BLaER1 treated with 17β-estradiol and CSF1 and Interleukin-3, amounts not matched to agents 10 nM and 100 nM (cell line): ENCODE data around the gene DIPK1A.

Experiments
- H3K27ac ChIP-seq, 11 experiments: shearing (Covaris generic); formaldehyde crosslinking; 2 replicates each; pipeline ENCODE4 v1.8.1; 2022
- H3K27me3 ChIP-seq, 11 experiments: shearing (Covaris generic); formaldehyde crosslinking; 2 replicates each; pipeline ENCODE4 v1.8.1; 2022
- H3K36me3 ChIP-seq, 11 experiments: shearing (Covaris generic); formaldehyde crosslinking; 2 replicates each; pipeline ENCODE4 v1.8.1; 2022
- H3K4me1 ChIP-seq, 10 experiments: shearing (Covaris generic); formaldehyde crosslinking; 2 replicates each; pipeline ENCODE4 v1.8.1; 2022
- H3K4me2 ChIP-seq, 11 experiments: shearing (Covaris generic); formaldehyde crosslinking; 2 replicates each; pipeline ENCODE4 v1.8.1; 2022
- H3K4me3 ChIP-seq, 10 experiments: shearing (Covaris generic); formaldehyde crosslinking; 2 replicates each; pipeline ENCODE4 v1.8.1; 2022
- H3K9ac ChIP-seq, 11 experiments: shearing (Covaris generic); formaldehyde crosslinking; 2 replicates each; pipeline ENCODE4 v1.8.1; 2022
- H3K9me3 ChIP-seq, 11 experiments: shearing (Covaris generic); formaldehyde crosslinking; replicated peaks in 1 of 11; 2 replicates each; pipeline ENCODE4 v1.8.1; 2022
- H4K20me1 ChIP-seq, 11 experiments: shearing (Covaris generic); formaldehyde crosslinking; 2 replicates each; pipeline ENCODE4 v1.8.1; 2022
- Cebpa-rat ChIP-seq, 11 experiments: shearing (Covaris generic); IDR thresholded peaks; 2 replicates each; pipeline ENCODE4 v1.8.1; 2022

Gene DIPK1A

DNA sequence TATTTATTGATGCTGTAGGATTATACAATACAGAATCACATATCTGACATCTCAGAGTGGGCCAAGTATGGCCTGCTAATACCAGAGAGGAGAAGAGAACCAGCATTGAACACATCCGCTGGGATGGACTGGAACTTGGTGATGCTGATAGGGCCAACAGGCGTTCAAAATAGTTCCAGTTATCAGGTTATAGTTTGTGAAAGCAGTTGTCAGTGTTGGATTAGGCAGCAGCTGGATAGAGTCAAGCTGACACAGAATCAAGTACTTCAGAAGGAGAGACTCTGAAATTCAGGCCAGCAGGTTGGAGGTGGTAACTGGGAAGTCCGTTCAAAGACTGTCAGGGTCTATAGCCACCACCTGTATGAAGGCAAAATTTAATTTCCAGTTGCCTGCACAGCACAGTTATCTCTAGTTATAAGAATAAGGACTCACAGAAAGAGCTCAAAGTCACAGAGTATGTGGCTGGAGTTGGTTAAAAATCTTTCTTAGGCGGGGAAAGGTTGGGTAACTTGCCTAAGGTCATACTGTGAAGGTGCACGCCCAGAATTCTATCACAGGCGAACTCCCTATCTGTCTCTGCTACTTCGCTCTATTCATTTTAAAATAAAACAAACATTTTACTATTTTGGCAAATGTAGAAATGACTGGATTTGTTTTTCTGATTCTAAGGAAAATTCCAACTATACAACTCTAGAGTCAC, 9.9 kb upstream of the DIPK1A start:
- Histone ChIP-seq H3K4me1 (peaks cover 47 to 68% (median 53%) of the 10 kb centered on the region in 10 experiments), H4K20me1 (0 out of 22 replicates have a peak, but pooled peaks cover 0 to 6% (median 0%) of the 10 kb centered on the region in 11 experiments), H3K4me2 (no peak overlapping the region), H3K27ac (no peak overlapping the region), H3K36me3 (no peaks in the 10 kb centered on the region), H3K9ac (no peak overlapping the region), H3K27me3 (no peaks in the 10 kb centered on the region), H3K4me3 (no peak overlapping the region), H3K9me3 (0 out of 22 replicates have a peak, but pooled peaks cover 0 to 8% (median 0%) of the 10 kb centered on the region in 11 experiments)
- TF ChIP-seq Cebpa-rat (IDR thresholded peaks at IDR 0.05), result no peak

DNA sequence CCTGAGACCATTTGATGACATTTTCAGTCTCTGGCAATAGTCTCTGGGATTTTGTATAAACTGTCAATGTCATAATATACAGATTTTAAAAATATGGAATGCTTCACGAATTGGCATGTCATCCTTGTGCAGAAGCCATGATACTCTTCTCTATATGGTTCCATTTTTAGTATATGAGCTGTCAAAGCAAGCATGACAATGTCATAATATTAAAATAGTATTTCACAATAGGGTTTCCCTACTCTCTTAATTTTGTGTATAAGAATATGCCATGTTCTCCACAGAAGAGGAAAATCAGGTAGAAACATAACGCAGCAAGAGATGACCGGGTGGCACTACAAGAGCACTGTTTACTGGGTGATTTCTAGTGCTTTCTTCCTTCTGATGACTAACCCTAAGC, 8.3 kb upstream of the DIPK1A start:
- Histone ChIP-seq H4K20me1 (0 out of 22 replicates have a peak, but pooled peaks cover 0 to 6% (median 0%) of the 10 kb centered on the region in 11 experiments), H3K4me1 (peaks cover 37 to 61% (median 45%) of the 10 kb centered on the region in 10 experiments), H3K4me2 (peak overlapping the region in 5 of 11 experiments; percentile 8 to 40 (median 21); a peak in 5 of 22 replicates), H3K9me3 (no peaks in the 10 kb centered on the region), H3K36me3 (no peaks in the 10 kb centered on the region), H3K27ac (no peak overlapping the region), H3K4me3 (no peak overlapping the region), H3K27me3 (peaks cover 0 to 4% (median 0%) of the 10 kb centered on the region in 11 experiments; a peak in 1 of 22 replicates), H3K9ac (no peak overlapping the region)
- no peak for TF ChIP-seq Cebpa-rat (IDR thresholded peaks at IDR 0.05)

GRCh38 chr1:92968138-92969032, 7.1 kb upstream of the DIPK1A start:
- Histone ChIP-seq H3K9ac (peak overlapping the region in 1 of 11 experiments; percentile 36; a peak in 1 of 22 replicates), H3K4me1 (peaks cover 34 to 57% (median 40%) of the 10 kb centered on the region in 10 experiments), H4K20me1 (0 out of 22 replicates have a peak, but pooled peaks cover 0 to 6% (median 0%) of the 10 kb centered on the region in 11 experiments), H3K27ac (no peak overlapping the region), H3K4me2 (peak overlapping the region; percentile 37 to 65 (median 50); a peak in 21 of 22 replicates), H3K9me3 (no peaks in the 10 kb centered on the region), H3K4me3 (no peak overlapping the region), H3K36me3 (no peaks in the 10 kb centered on the region), H3K27me3 (peaks cover 0 to 4% (median 0%) of the 10 kb centered on the region in 11 experiments; a peak in 1 of 22 replicates)
- TF ChIP-seq Cebpa-rat (IDR thresholded peaks at IDR 0.05), result no peak

DNA sequence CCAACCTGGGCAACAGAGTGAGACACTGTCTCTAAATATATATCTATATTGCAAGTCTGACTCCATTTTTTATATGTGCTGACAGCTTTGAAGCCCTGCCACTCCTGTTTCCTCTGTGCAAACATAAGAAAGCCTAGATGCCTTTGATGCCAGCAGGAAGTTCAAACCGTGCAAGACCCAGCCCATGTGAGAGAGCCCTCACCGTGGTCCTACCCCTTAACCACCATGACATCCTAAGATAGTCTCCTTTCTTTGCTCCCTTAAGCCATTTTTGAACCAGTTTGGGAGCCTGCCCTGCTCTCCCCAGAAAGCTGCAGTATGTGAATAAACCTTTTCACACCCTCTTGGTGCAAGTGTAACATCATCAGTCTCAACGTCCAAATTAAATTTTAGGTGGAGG, 3.7 kb upstream of the DIPK1A start:
- TF ChIP-seq Cebpa-rat (IDR thresholded peaks at IDR 0.05), result no peak
- H3K9ac ChIP-seq, result no peak overlapping the region
- H3K4me3 ChIP-seq, result no peak overlapping the region
- no peaks in the 10 kb centered on the region for H3K36me3 ChIP-seq
- H4K20me1 ChIP-seq, result 0 out of 22 replicates have a peak, but pooled peaks cover 0 to 6% (median 0%) of the 10 kb centered on the region in 11 experiments
- peak overlapping the region in 9 of 11 experiments; percentile 1 to 59 (median 42); a peak in 16 of 22 replicates for H3K4me2 ChIP-seq
- peaks cover 0 to 4% (median 0%) of the 10 kb centered on the region in 11 experiments; a peak in 1 of 22 replicates for H3K27me3 ChIP-seq
- no peak overlapping the region for H3K27ac ChIP-seq
- H3K9me3 ChIP-seq, result no peaks in the 10 kb centered on the region
- peaks cover 34 to 55% (median 42%) of the 10 kb centered on the region in 10 experiments for H3K4me1 ChIP-seq

GRCh38 chr1:92964316-92964715, 3.1 kb upstream of the DIPK1A start:
- peak overlapping the region; percentile 1 to 59 (median 39); a peak in 12 of 22 replicates for H3K4me2 ChIP-seq
- H4K20me1 ChIP-seq, result 0 out of 22 replicates have a peak, but pooled peaks cover 0 to 6% (median 0%) of the 10 kb centered on the region in 11 experiments
- TF ChIP-seq Cebpa-rat (IDR thresholded peaks at IDR 0.05), result no peak
- no peak overlapping the region for H3K4me3 ChIP-seq
- no peaks in the 10 kb centered on the region for H3K36me3 ChIP-seq
- H3K9ac ChIP-seq, result no peak overlapping the region
- peaks cover 0 to 4% (median 0%) of the 10 kb centered on the region in 11 experiments; a peak in 1 of 22 replicates for H3K27me3 ChIP-seq
- no peak overlapping the region for H3K27ac ChIP-seq
- H3K9me3 ChIP-seq, result no peaks in the 10 kb centered on the region
- peaks cover 34 to 52% (median 41%) of the 10 kb centered on the region in 10 experiments for H3K4me1 ChIP-seq

DNA sequence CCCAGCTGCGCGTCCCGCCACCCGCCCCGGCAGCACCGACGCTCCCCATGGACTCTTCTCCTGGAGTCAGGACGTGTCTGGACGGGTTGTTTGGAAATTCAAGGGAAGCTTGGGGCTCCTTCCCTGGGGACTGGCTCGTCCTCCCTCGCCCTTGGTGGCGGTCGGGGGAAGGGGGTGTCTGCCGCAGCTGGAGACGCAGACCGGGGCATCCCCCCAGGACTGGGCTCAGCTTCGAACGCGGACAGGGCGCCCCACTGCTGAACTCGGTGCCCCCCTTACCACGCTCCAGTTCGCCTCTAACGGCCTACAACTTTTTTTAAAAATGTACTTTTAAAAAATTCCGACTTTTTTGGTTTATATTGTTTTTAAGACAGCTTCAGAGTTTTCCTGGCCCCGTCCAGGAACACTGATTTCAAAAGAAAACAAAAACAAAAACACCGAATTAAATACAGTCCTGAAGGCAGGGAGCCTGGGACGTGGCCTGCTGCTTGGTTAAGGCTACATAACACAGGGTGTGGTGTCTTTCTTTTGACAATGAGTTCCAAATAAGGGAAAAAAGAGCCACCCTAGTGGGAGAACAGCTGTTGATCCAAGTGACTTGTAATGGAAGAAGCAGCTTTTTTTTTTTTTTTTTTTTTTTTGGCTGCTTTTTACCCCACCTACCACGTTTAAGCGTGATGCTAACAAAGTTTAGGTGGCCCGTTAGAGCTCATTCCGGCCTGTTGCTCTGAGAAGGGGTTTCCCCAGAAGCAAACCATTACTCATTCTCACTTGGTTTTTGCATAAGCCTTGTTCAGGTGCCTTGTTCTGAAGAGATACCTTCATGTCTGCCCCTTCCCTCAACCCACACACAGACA, 862 bp upstream of the DIPK1A start:
- Histone ChIP-seq H4K20me1 (0 out of 22 replicates have a peak, but pooled peaks cover 0 to 4% (median 0%) of the 10 kb centered on the region in 11 experiments), H3K4me1 (peaks cover 24 to 35% (median 31%) of the 10 kb centered on the region in 10 experiments), H3K9me3 (no peaks in the 10 kb centered on the region), H3K4me3 (peak overlapping the region; percentile 71 to 82 (median 76)), H3K27ac (peak overlapping the region; percentile 65 to 94 (median 89)), H3K36me3 (no peaks in the 10 kb centered on the region), H3K9ac (peak overlapping the region; percentile 84 to 93 (median 90)), H3K4me2 (peak overlapping the region; percentile 80 to 95 (median 88)), H3K27me3 (peaks cover 0 to 4% (median 0%) of the 10 kb centered on the region in 11 experiments; a peak in 1 of 22 replicates)
- 0 out of 22 replicates have a peak, but pooled peaks of 1 of the 11 experiments have one; percentile 13 for TF ChIP-seq Cebpa-rat (IDR thresholded peaks at IDR 0.05)

DNA sequence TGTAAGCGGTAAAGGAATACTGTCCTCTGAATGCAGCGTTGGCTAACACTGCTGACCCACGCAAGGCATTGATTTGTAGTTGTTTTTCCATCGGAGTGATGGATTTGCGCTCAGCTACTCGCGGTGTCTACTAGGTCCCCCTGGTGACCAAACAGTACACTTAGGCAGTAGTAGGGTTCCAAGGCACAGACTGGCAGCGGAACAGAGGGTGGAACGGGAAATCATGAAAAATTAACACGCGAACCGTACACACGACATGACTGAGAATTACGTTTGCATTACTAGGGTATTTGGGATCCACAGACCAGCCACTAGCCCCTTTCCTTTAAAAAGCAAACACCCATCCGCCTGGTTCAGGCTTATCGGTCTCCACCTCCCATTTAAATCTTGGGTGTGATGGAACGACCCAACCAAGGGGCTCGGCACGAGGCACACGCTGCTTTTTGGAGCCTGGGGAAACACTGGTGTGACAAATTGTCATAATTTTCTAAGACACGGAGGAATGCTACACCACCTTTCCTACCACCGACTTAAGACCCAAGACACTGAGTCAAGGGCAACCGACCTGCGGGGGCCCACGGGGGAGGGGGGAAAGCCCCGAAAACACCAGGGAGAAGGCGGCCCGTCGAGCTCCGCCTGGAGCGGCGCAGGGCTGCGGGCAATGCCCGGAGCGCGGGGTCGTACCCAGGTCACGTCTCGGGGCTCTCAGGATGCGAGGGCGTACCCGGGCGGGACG, 699 bp downstream of the DIPK1A start:
- H4K20me1 ChIP-seq, result 0 out of 22 replicates have a peak, but pooled peaks cover 0 to 5% (median 0%) of the 10 kb centered on the region in 11 experiments
- no peak for TF ChIP-seq Cebpa-rat (IDR thresholded peaks at IDR 0.05)
- peaks cover 24 to 35% (median 31%) of the 10 kb centered on the region in 10 experiments for H3K4me1 ChIP-seq
- peaks cover 0 to 4% (median 0%) of the 10 kb centered on the region in 11 experiments; a peak in 1 of 22 replicates for H3K27me3 ChIP-seq
- H3K36me3 ChIP-seq, result no peaks in the 10 kb centered on the region
- H3K9ac ChIP-seq, result peak overlapping the region; percentile 80 to 93 (median 90)
- no peaks in the 10 kb centered on the region for H3K9me3 ChIP-seq
- H3K27ac ChIP-seq, result peak overlapping the region; percentile 17 to 94 (median 89); a peak in 21 of 22 replicates
- peak overlapping the region; percentile 71 to 82 (median 76) for H3K4me3 ChIP-seq
- peak overlapping the region; percentile 82 to 97 (median 91) for H3K4me2 ChIP-seq
